Transverse colon (tissue), 4 donors: ENCODE data around the gene FOXL1.

Source experiments
- CTCF ChIP-seq, 5 experiments: fragments of 200-600 bp in 3 of 5; fragments of 450-650 bp in 2 of 5; sonication (generic) in 3 of 5; IDR thresholded peaks; 1 replicate in 2 of 5; 2 replicates in 3 of 5; pipeline ENCODE4 v1.5.1; 2016 to 2017; ENCODE audit warnings: antibody characterized with exemption in 5 of 5, inconsistent platforms in 3 of 5, mild to moderate bottlenecking in 2 of 5, moderate library complexity in 1 of 5
- POLR2A ChIP-seq: fragments of 450-650 bp; IDR thresholded peaks from one replicate; pipeline ENCODE4 v1.6.1; 2016; ENCODE audit warnings: antibody characterized with exemption, mild to moderate bottlenecking, moderate library complexity
- POLR2AphosphoS5 ChIP-seq, 3 donors: sonication (generic); formaldehyde crosslinking; IDR thresholded peaks; one replicate each; pipeline ENCODE4 v1.6.1; 2016; ENCODE audit warnings: antibody characterized with exemption in 3 of 3

DNA sequence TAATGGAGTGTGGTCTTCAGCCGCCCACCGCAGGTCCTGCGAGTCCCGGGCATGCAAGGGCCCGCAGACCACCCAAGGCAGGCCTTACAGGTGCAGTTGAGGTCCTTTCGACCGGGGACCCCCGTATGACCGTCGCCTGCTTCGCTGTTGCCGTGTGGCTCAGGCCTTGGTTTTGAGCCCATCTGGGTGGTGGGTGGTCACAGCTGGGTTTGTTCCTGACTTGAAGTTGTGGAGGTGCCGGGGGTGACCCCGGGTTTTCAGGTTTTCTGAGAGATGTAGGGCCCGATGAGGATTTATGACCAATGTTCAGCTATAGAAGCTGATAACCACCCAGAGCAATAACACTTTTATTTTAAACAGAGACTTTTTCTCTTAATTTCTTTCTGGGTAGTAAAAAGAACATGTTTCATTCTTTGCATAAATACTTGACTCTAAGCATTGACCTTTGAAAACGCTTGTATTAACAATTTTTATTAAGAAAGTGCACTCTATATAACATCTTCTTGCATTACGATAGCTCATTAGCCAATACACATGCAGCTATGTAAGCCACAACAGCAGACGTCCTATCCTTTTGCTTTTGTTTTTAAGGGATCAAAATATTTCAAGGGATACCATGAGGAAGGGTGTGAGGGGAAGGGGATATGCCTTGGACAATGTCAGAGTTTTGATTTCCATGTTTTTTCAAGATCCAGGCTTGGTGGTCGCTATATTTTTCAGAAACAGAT, 1.9 kb downstream of the FOXL1 start:
- TF ChIP-seq CTCF (IDR thresholded peaks at IDR 0.05) (no peak), POLR2AphosphoS5 (IDR thresholded peaks at IDR 0.05) (no peak), POLR2A (no peak)
